ENCODE results near the gene TPM4. TPM values are rescaled to one million over a fixed set of nuclear protein-coding genes. Genes with fewer than 3 reads are reported as not detected.

Gene TPM4
- total and polyA plus RNA-seq, 2 experiments from 2014 or later: 223 to 288 TPM

GRCh38 chr19:16035601-16036297 lies 40.5 kb upstream of the TPM4 start (continued):
- TF ChIP-seq ZNF331 (CRISPR knock-in tag; IDR thresholded peaks at IDR 0.05; ENCODE audit: low read depth) (no peak), ZNF114 (CRISPR knock-in tag; IDR thresholded peaks at IDR 0.05) (no peak), STAT1 (IDR thresholded peaks at IDR 0.05; ENCODE audit: unreplicated experiment) (no peak), JUNB (IDR thresholded peaks at IDR 0.05; ENCODE audit: unreplicated experiment) (no peak), REST (IDR thresholded peaks at IDR 0.05; ENCODE audit: unreplicated experiment) (no peak), ETS1 (IDR thresholded peaks at IDR 0.05) (no peak)

DNA sequence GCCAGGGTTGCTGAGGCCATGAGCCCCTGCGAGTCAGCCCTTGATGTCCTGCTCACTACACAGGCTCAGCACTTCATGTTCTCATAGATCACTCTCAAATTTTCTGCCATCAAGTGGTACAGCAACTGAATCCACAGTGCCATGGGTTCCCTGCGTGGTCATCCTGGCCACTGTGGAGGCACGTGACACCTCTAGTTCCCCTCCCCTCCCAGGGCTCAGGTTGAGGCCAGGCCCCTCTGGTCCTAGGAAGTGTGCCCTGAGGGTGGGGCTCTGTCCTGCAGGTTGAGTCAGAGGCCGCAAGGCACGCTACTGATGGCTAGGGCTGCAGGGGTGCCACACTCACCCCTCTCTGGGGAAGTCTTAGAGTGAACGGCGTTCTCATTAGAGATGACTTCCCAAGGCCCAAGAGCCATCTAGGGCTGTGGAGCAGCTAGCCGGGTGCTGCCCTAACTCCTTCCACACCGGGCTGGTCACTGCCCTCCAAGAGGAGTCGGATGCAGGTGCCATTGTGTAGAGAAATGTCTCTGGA lies 39.8 kb upstream of the TPM4 start:
- DNase-seq (ENCODE audit: low spot score): no peak
- peaks cover 84% of the 10 kb centered on the region for H3K9me3 Mint-ChIP-seq
- H3K4me2 ChIP-seq: no peak overlapping the region
- no peak for TF ChIP-seq ZNF462 (CRISPR knock-in tag; IDR thresholded peaks at IDR 0.05)
- no peak for TF ChIP-seq ZNF114 (CRISPR knock-in tag; IDR thresholded peaks at IDR 0.05)
- TF ChIP-seq ETS1 (IDR thresholded peaks at IDR 0.05): no peak
- TF ChIP-seq ZNF331 (CRISPR knock-in tag; IDR thresholded peaks at IDR 0.05; ENCODE audit: low read depth): no peak
- no peak for TF ChIP-seq STAT1 (IDR thresholded peaks at IDR 0.05; ENCODE audit: unreplicated experiment)
- no peak for TF ChIP-seq POLR2AphosphoS5 (IDR thresholded peaks at IDR 0.05; ENCODE audit: low read depth)
- TF ChIP-seq NANOG (IDR thresholded peaks at IDR 0.05; ENCODE audit: borderline replicate concordance): no peak
- TF ChIP-seq JUNB (IDR thresholded peaks at IDR 0.05; ENCODE audit: unreplicated experiment): no peak
- no peak for TF ChIP-seq CREB1 (CRISPR knock-in tag; IDR thresholded peaks at IDR 0.05; ENCODE audit: low read depth)
- TF ChIP-seq EZH2phosphoT487 (IDR thresholded peaks at IDR 0.05; ENCODE audit: unreplicated experiment): no peak

More for the DNA sequence above, 39.8 kb upstream of the TPM4 start:
- no peak for ATAC-seq
- peaks cover 4% of the 10 kb centered on the region; the same call in 1 of the 2 replicates for H3K4me1 ChIP-seq (ENCODE audit: insufficient read depth)
- H3K4me3 ChIP-seq: no peak overlapping the region
- H2AFZ ChIP-seq: no peak overlapping the region
- no peak overlapping the region for H3K27ac ChIP-seq (ENCODE audit: low read depth)
- peaks cover 14% of the 10 kb centered on the region for H3K27me3 Mint-ChIP-seq (ENCODE audit: insufficient read depth, low read depth, poor library complexity)
- peaks cover 25% of the 10 kb centered on the region for H3K36me3 Mint-ChIP-seq (ENCODE audit: low read depth)
- H3F3A ChIP-seq (replicated peaks; ENCODE audit: low read depth): no peaks in the 10 kb centered on the region
- H3K9me2 ChIP-seq (ENCODE audit: insufficient read depth): no peaks in the 10 kb centered on the region
- no peaks in the 10 kb centered on the region for H3K27me3 ChIP-seq (ENCODE audit: insufficient read depth)
- no peak overlapping the region for H3K4me3 Mint-ChIP-seq
- no peaks in the 10 kb centered on the region for H3K4me1 Mint-ChIP-seq
- no peaks in the 10 kb centered on the region for H4K20me1 ChIP-seq (replicated peaks; ENCODE audit: insufficient read depth)
- H3K79me2 ChIP-seq (replicated peaks; ENCODE audit: insufficient read depth): no peaks in the 10 kb centered on the region
- H3K27ac Mint-ChIP-seq: no peak overlapping the region
- H3K36me3 ChIP-seq (ENCODE audit: insufficient read depth): no peaks in the 10 kb centered on the region
